Spleen (tissue), 11 donors: ENCODE results near the gene MRAP. TPM values are rescaled to one million over a fixed set of nuclear protein-coding genes. Genes with fewer than 3 reads are reported as not detected.

Experiments used
- DNase-seq: peaks from one replicate; pipeline ENCODE4 v3.0.0-alpha.2; 2020
- H3K27ac ChIP-seq, 8 donors: fragments of 200-600 bp; sonication (generic) in 7 of 8; 1 replicate in 4 of 8; 2 replicates in 4 of 8; pipeline versions ENCODE4 v1.5.0 to v1.8.0; 2016 to 2021; ENCODE audit warnings: inconsistent platforms in 4 of 8, mild to moderate bottlenecking in 4 of 8, moderate library complexity in 1 of 8
- H3K27me3 ChIP-seq, 7 donors: fragments of 200-600 bp; sonication (generic) in 6 of 7; replicated peaks in 1 of 7; 1 replicate in 4 of 7; 2 replicates in 3 of 7; pipeline versions ENCODE4 v1.5.0 to v1.8.0; 2016 to 2021; ENCODE audit warnings: inconsistent platforms in 3 of 7, mild to moderate bottlenecking in 1 of 7
- H3K36me3 ChIP-seq, 6 donors: fragments of 200-600 bp; sonication (generic) in 5 of 6; 1 replicate in 4 of 6; 2 replicates in 2 of 6; pipeline versions ENCODE4 v1.5.0 to v1.8.0; 2016 to 2021; ENCODE audit warnings: inconsistent platforms in 2 of 6
- H3K4me1 ChIP-seq, 6 donors: fragments of 200-600 bp; sonication (generic) in 5 of 6; 1 replicate in 3 of 6; 2 replicates in 3 of 6; pipeline versions ENCODE4 v1.5.0 to v1.8.0; 2016 to 2021; ENCODE audit warnings: inconsistent platforms in 3 of 6
- H3K4me3 ChIP-seq, 8 donors: fragments of 200-600 bp; sonication (generic) in 7 of 8; 1 replicate in 4 of 8; 2 replicates in 4 of 8; pipeline versions ENCODE4 v1.5.0 to v1.8.0; 2016 to 2021; ENCODE audit warnings: inconsistent platforms in 4 of 8, mild to moderate bottlenecking in 4 of 8, moderate library complexity in 2 of 8
- H3K9me3 ChIP-seq, 8 donors: fragments of 200-600 bp; sonication (generic) in 7 of 8; 1 replicate in 4 of 8; 2 replicates in 4 of 8; pipeline versions ENCODE4 v1.5.0 to v1.8.0; 2016 to 2021; ENCODE audit warnings: inconsistent platforms in 4 of 8
- POLR2A ChIP-seq, 3 donors: fragments of 450-650 bp; IDR thresholded peaks; one replicate each; pipeline ENCODE4 v1.5.1; 2017; ENCODE audit warnings: antibody characterized with exemption in 3 of 3, mild to moderate bottlenecking in 1 of 3
- POLR2AphosphoS5 ChIP-seq, 3 donors: sonication (generic); formaldehyde crosslinking; IDR thresholded peaks; one replicate each; pipeline ENCODE4 v1.5.1; 2017; ENCODE audit warnings: antibody characterized with exemption in 3 of 3
- WGBS, 5 donors: extraction: QIAGEN DNeasy Blood & Tissue Kit in 3 of 5; methylation state at CpG; one replicate each; pipeline versions ENCODE4 v1.1.5 to v1.1.7; 2013 to 2018; 5-methylcytosine and 5-hydroxymethylcytosine counted together
- intact Hi-C: fragments of 100-400 bp; cut with DNase I; formaldehyde crosslinking; loops from one replicate; pipeline ENCODE4 v1.15.0; 2023; ENCODE audit warnings: low total_unique reads
- polyA plus RNA-seq, 3 donors: library from polyadenylated mRNA; stranded (reverse); fragments of 200-250 nt; gene quantifications; one replicate each; pipeline ENCODE4 v1.2.1, GENCODE V29; 2013
- total RNA-seq, 7 donors: library from RNA; depleted of rRNA in 3 of 7; stranded (reverse); fragments of >200 nt in 3 of 7; fragmentation: NEBNext Ultra II Directional in 4 of 7; extraction: Animal tissue kit (Norgen Biotek cat#: 25700) in 4 of 7; gene quantifications; one replicate each; pipeline versions ENCODE4 v1.1.0 to v1.2.1, GENCODE V29; 2016 to 2021
- TF ChIP-seq, protein P1 (sequence below), 11 experiments: fragments of 200-600 bp in 7 of 11; fragments of 450-650 bp in 4 of 11; sonication (generic) in 4 of 11; IDR thresholded peaks in 8 of 11; conservative IDR thresholded peaks in 3 of 11; 1 replicate in 7 of 11; 2 replicates in 4 of 11; pipeline versions ENCODE4 v1.4.0 to v1.8.0; 2016 to 2021; ENCODE audit warnings: antibody characterized with exemption in 11 of 11, inconsistent platforms in 4 of 11, mild to moderate bottlenecking in 1 of 11
- donor health status: healthy with polysubstance abuse.
- donor health status: DM: no; HTN: no; CAD: no; lungs with moderate emphysema.
- donor health status: DM: no; HTN: no; CAD: no.
- donor health status: Bipolar disorder and iron deficiency.
- donor health status: healthy.
- donor health status: DM: no; HTN: no; CAD: no.
- donor health status: DM: yes; HTN: yes; CAD: no.

Gene MRAP
- total and polyA plus RNA-seq, 10 donors = 0.09 TPM; not detected in 9

DNA sequence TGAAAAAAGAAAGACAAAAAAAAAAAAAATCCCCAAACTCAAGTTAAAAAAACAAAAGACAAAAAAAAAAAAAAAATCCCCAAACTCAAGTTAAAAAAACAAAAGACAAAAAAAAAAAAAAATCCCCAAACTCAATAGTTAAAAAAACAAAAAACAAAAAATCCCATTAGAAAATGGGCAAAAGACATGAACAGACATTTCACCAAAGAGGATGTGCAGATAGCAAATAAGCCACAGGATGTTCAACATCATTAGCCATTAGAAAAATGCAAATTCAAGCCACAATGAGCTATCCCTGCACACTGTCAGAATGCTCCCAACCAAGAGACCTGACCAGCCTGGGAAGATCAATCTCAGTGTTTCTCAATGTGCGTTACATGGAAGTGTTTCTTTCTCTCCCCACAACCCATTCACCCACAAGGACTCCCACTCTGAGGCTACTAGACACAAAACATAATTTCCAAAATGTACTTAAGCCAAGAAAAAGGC, 33.9 kb downstream of the MRAP start:
- H3K9me3 ChIP-seq = no peaks in the 10 kb centered on the region
- no peak for DNase-seq
- 86 to 100% (median 96%) methylated on average over 1 of the region's 1 CpG for WGBS, 5 donors
- no peaks in the 10 kb centered on the region for H3K27me3 ChIP-seq
- H3K4me1 ChIP-seq = peaks cover 0 to 12% (median 0%) of the 10 kb centered on the region in 6 donors
- intact Hi-C loops = no loop called here
- peaks cover 0 to 97% (median 74%) of the 10 kb centered on the region in 6 donors for H3K36me3 ChIP-seq
- no peak overlapping the region for H3K4me3 ChIP-seq
- TF ChIP-seq, protein P1, sequence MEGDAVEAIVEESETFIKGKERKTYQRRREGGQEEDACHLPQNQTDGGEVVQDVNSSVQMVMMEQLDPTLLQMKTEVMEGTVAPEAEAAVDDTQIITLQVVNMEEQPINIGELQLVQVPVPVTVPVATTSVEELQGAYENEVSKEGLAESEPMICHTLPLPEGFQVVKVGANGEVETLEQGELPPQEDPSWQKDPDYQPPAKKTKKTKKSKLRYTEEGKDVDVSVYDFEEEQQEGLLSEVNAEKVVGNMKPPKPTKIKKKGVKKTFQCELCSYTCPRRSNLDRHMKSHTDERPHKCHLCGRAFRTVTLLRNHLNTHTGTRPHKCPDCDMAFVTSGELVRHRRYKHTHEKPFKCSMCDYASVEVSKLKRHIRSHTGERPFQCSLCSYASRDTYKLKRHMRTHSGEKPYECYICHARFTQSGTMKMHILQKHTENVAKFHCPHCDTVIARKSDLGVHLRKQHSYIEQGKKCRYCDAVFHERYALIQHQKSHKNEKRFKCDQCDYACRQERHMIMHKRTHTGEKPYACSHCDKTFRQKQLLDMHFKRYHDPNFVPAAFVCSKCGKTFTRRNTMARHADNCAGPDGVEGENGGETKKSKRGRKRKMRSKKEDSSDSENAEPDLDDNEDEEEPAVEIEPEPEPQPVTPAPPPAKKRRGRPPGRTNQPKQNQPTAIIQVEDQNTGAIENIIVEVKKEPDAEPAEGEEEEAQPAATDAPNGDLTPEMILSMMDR (IDR thresholded peaks at IDR 0.05 in 8 of 11, conservative IDR thresholded peaks at IDR 0.05 in 3 of 11) = no peak
- TF ChIP-seq POLR2AphosphoS5 (IDR thresholded peaks at IDR 0.05) (no peak), POLR2A (IDR thresholded peaks at IDR 0.05) (no peak)
- H3K27ac ChIP-seq = no peak overlapping the region

DNA sequence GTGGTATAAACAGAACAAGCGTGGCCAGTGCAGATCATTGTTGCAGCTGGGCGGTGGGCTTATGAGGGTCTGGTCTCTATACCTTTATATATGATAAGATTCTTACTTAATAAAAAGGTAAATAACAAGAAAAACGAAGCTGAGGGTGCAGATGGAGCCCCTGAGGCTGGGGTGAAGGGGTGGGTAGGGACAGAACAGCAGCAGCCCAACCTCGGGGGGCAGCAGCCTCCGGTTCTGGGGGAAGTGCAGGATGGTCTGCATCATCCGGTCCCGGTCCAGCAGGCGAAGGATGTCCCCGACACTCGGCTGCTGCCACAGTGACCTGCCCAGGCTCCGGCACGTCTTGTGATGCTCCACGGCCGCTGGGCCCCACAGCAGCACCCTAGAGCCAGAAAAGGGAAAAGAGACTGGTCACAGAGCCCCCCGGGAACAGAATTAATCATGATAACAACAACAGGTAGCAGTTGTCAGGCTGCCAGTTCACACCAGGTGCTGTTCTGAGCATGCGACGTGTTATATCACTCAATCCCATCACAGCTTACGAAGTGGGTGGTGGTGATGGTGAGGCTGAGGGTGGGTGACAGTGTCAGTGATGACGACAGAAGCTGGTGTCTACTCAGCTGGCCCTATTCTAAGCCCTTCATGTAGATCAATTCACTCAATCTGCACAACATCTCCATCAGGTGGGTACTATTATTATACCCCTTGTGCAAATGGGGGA, 35.5 kb downstream of the MRAP start:
- Histone ChIP-seq H3K27ac (no peak overlapping the region), H3K36me3 (peaks cover 0 to 97% (median 86%) of the 10 kb centered on the region in 6 donors), H3K27me3 (no peaks in the 10 kb centered on the region), H3K4me3 (no peak overlapping the region), H3K4me1 (peaks cover 0 to under 1% (median 0%) of the 10 kb centered on the region in 6 donors), H3K9me3 (no peaks in the 10 kb centered on the region)
- TF ChIP-seq POLR2A (IDR thresholded peaks at IDR 0.05) = no peak
- TF ChIP-seq POLR2AphosphoS5 (IDR thresholded peaks at IDR 0.05) = no peak
- TF ChIP-seq, protein P1 (IDR thresholded peaks at IDR 0.05 in 8 of 11, conservative IDR thresholded peaks at IDR 0.05 in 3 of 11) = no peak
- intact Hi-C loops = no loop called here
- WGBS, 5 donors = 94 to 98% (median 97%) methylated on average over 19 of the region's 19 CpGs
- no peak for DNase-seq

DNA sequence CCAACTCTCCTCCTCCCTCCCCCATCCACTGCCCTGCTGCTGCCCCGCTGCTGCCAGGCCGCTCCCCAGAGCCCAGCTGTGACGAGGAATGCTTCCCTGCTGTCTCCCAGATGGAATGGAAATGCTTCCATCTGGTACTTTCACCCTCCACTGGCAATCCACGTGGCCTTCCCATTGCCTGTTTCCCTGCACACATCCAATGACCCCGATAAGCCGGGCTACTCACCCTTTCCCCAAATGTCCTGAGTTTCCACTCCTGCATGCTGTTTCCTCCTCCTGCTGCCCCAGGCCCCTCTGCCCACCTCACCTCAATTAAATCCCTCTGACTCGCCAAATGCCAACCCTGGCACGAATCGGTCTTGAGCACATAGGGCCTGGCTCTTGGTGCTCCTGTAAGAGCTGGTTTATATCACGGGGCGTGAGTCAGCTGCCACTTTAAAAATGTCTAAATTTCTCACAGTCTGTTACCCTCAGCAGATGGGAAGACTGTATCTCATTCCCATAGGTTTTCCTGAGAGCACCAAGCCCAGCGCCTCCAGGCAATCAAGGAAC, 36.4 kb downstream of the MRAP start:
- WGBS, 5 donors = 93 to 97% (median 96%) methylated on average over 12 of the region's 12 CpGs
- no peak overlapping the region for H3K4me3 ChIP-seq
- no peak for DNase-seq

More for the DNA sequence above, 36.4 kb downstream of the MRAP start:
- peaks cover 0 to 97% (median 89%) of the 10 kb centered on the region in 6 donors for H3K36me3 ChIP-seq
- TF ChIP-seq POLR2A (IDR thresholded peaks at IDR 0.05) (no peak), POLR2AphosphoS5 (IDR thresholded peaks at IDR 0.05) (no peak)
- TF ChIP-seq, protein P1 (IDR thresholded peaks at IDR 0.05 in 8 of 11, conservative IDR thresholded peaks at IDR 0.05 in 3 of 11) = no peak
- no peaks in the 10 kb centered on the region for H3K4me1 ChIP-seq
- intact Hi-C loops = no loop called here
- no peaks in the 10 kb centered on the region for H3K9me3 ChIP-seq
- H3K27me3 ChIP-seq = no peaks in the 10 kb centered on the region
- no peak overlapping the region for H3K27ac ChIP-seq
